GM23338 (cell line): ENCODE data around the gene ANKRD11. TPM values are rescaled to one million over a fixed set of nuclear protein-coding genes. Genes with fewer than 3 reads are reported as not detected.

Experiments
- ATAC-seq: fragments of 200-7000 bp; cut with Tn5 transposase; 3 replicates; pipeline ENCODE4 v1.9.1; 2020
- DNase-seq: peaks from one replicate; pipeline ENCODE4 v3.0.0-alpha.2; 2015; ENCODE audit warnings: low spot score
- H2AFZ ChIP-seq: fragments of 200-600 bp; sonication (generic); 2 replicates; pipeline ENCODE4 v1.8.0; 2016; ENCODE audit warnings: antibody characterized with exemption, mild to moderate bottlenecking, moderate library complexity
- H3F3A ChIP-seq: fragments of 200-600 bp; sonication (generic); replicated peaks from 2 replicates; pipeline ENCODE4 v1.8.0; 2017; ENCODE audit warnings: antibody characterized with exemption, mixed run types, low read depth
- H3K27ac ChIP-seq: fragments of 200-600 bp; sonication (generic); 2 replicates; pipeline ENCODE4 v1.6.1; 2016; ENCODE audit warnings: low read depth
- H3K27me3 ChIP-seq: fragments of 200-600 bp; sonication (generic); 2 replicates; pipeline ENCODE4 v1.8.0; 2016; ENCODE audit warnings: mild to moderate bottlenecking, mixed run types, moderate library complexity; ENCODE audit not compliant: insufficient read depth
- H3K36me3 ChIP-seq: fragments of 200-600 bp; sonication (generic); 2 replicates; pipeline ENCODE4 v1.8.0; 2016; ENCODE audit warnings: mild to moderate bottlenecking; ENCODE audit not compliant: insufficient read depth
- H3K4me1 ChIP-seq: fragments of 200-600 bp; sonication (generic); 2 replicates; pipeline ENCODE4 v1.8.0; 2016; ENCODE audit warnings: mild to moderate bottlenecking, moderate library complexity; ENCODE audit not compliant: insufficient read depth
- H3K4me2 ChIP-seq: fragments of 200-600 bp; sonication (generic); 2 replicates; pipeline ENCODE4 v1.7.1; 2017; ENCODE audit warnings: mixed run types
- H3K4me3 ChIP-seq: fragments of 200-600 bp; sonication (generic); 2 replicates; pipeline ENCODE4 v1.6.1; 2016; ENCODE audit warnings: mixed run types
- H3K79me2 ChIP-seq: fragments of 200-600 bp; sonication (generic); replicated peaks from 2 replicates; pipeline ENCODE4 v1.8.0; 2017; ENCODE audit warnings: mild to moderate bottlenecking; ENCODE audit not compliant: insufficient read depth
- H3K9me2 ChIP-seq: fragments of 200-600 bp; sonication (generic); 2 replicates; pipeline ENCODE4 v1.8.0; 2017; ENCODE audit not compliant: insufficient read depth
- H4K20me1 ChIP-seq: fragments of 200-600 bp; sonication (generic); replicated peaks from 2 replicates; pipeline ENCODE4 v1.8.0; 2017; ENCODE audit warnings: mild to moderate bottlenecking; ENCODE audit not compliant: insufficient read depth
- H3K27ac Mint-ChIP-seq: 2 replicates; pipeline ENCODE4 v1.8.0; 2020; ENCODE audit warnings: inconsistent platforms, mild to moderate bottlenecking, moderate library complexity, mixed read lengths
- H3K27me3 Mint-ChIP-seq: 3 replicates; pipeline ENCODE4 v1.8.0; 2022; ENCODE audit warnings: low read depth, mild to moderate bottlenecking, moderate library complexity, mixed read lengths, inconsistent platforms; ENCODE audit not compliant: insufficient read depth, poor library complexity
- H3K36me3 Mint-ChIP-seq: 3 replicates; pipeline ENCODE4 v1.8.0; 2021; ENCODE audit warnings: low read depth, mild to moderate bottlenecking, inconsistent platforms, moderate library complexity, mixed read lengths
- H3K4me1 Mint-ChIP-seq: 3 replicates; pipeline ENCODE4 v1.8.0; 2020; ENCODE audit warnings: mild to moderate bottlenecking, inconsistent platforms, mixed read lengths
- H3K4me3 Mint-ChIP-seq: 3 replicates; pipeline ENCODE4 v1.8.0; 2021; ENCODE audit warnings: moderate library complexity, mild to moderate bottlenecking, inconsistent platforms, mixed read lengths
- H3K9me3 Mint-ChIP-seq: 3 replicates; pipeline ENCODE4 v1.8.0; 2020; ENCODE audit warnings: moderate library complexity, mild to moderate bottlenecking, inconsistent platforms, mixed read lengths
- CREB1 ChIP-seq: fragments of 250-450 bp; sonication (Bioruptor Pico); IDR thresholded peaks from 2 replicates; pipeline ENCODE4 v1.5.0; 2020; ENCODE audit warnings: low read depth, mild to moderate bottlenecking, moderate library complexity
- CTCF ChIP-seq, 2 experiments: fragments of 200-600 bp in 1 of 2; sonication (generic) in 1 of 2; conservative IDR thresholded peaks; 2 replicates each; pipeline versions ENCODE4 v1.5.1 to v1.6.1; 2016 to 2017; ENCODE audit warnings: antibody characterized with exemption in 2 of 2, low read depth in 2 of 2, mild to moderate bottlenecking in 2 of 2, moderate library complexity in 1 of 2
- EZH2 ChIP-seq: fragments of 200-600 bp; sonication (generic); IDR thresholded peaks from one replicate; pipeline ENCODE4 v1.8.0; 2017; ENCODE audit warnings: antibody characterized with exemption, mild to moderate bottlenecking, low read depth; ENCODE audit not compliant: unreplicated experiment
- EZH2phosphoT487 ChIP-seq: fragments of 200-600 bp; sonication (generic); IDR thresholded peaks from one replicate; pipeline ENCODE4 v1.8.1; 2018; ENCODE audit warnings: antibody characterized with exemption; ENCODE audit not compliant: unreplicated experiment
- NANOG ChIP-seq: IDR thresholded peaks from 2 replicates; pipeline ENCODE4 v1.6.1; 2016; ENCODE audit warnings: antibody characterized with exemption, borderline replicate concordance
- POLR2AphosphoS5 ChIP-seq: IDR thresholded peaks from 2 replicates; pipeline ENCODE4 v1.6.1; 2016; ENCODE audit warnings: antibody characterized with exemption, low read depth
- REST ChIP-seq: IDR thresholded peaks from one replicate; pipeline ENCODE4 v1.6.1; 2018; ENCODE audit warnings: antibody characterized with exemption; ENCODE audit not compliant: unreplicated experiment
- STAT1 ChIP-seq: IDR thresholded peaks from one replicate; pipeline ENCODE4 v1.6.1; 2016; ENCODE audit warnings: antibody characterized with exemption; ENCODE audit not compliant: unreplicated experiment
- ZNF114 ChIP-seq: fragments of 250-450 bp; sonication (Bioruptor Pico); IDR thresholded peaks from 2 replicates; pipeline ENCODE4 v1.5.0; 2020; ENCODE audit warnings: mild to moderate bottlenecking, moderate library complexity
- ZNF331 ChIP-seq: fragments of 250-450 bp; sonication (Bioruptor Pico); IDR thresholded peaks from 2 replicates; pipeline ENCODE4 v1.5.0; 2020; ENCODE audit warnings: low read depth, mild to moderate bottlenecking, moderate library complexity
- polyA plus RNA-seq: library from polyadenylated mRNA; unstranded; fragments of >200 nt; fragmentation: Nextera tagmentation; extraction: Ambion mirVana; gene quantifications from 2 replicates; pipeline ENCODE4 v1.2.1, GENCODE V29; 2016
- total RNA-seq: library from RNA; depleted of rRNA; stranded (reverse); fragments of >200 nt; shearing (Covaris generic); gene quantifications from 2 replicates; pipeline ENCODE4 v1.2.3, GENCODE V29; 2014
- TF ChIP-seq, protein P1 (sequence below): IDR thresholded peaks from 2 replicates; pipeline ENCODE4 v1.6.1; 2016; ENCODE audit warnings: antibody characterized with exemption

ANKRD11 gene
- total and polyA plus RNA-seq, 2 experiments from 2014 or later: 130 to 159 TPM

DNA sequence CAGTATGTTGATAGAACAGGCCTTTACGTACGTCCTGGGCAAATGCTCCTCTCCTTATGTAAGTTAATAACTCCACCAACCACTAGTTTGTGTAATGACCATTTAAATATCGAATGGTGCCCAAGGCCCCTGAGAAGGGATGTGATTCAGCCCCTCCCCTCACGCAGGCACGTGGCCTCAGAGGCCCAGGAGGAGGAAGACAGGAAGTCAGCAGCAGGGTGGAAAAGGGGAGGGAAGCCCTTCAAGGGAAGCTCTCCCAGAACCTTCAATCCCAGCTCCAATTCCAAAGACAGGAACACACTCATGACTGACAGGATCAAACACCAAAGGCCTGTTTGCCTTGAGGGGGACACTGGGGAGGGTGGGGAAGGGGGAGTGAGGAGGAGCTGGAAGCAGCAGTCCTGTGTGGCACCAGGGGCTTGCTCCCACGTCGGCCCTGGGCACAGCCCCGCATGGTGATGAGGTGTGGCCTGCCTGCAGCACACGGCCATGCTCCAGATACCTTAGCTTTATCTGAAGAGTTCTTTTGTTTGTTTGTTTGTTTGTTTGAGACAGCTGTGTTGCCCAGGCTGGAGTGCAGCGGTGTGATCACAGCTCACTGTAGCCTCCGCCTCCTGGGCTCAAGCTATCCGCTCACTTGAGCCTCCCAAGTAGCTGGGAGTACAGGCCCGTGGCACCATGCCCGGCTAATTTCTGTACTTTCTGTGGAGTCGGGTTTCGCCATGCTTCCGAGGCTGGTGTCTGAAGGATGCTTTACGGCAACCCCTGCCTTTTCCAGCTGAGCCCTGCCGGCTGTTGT lies 167.8 kb downstream of the ANKRD11 start:
- peak overlapping the region; percentile 55 for H3K4me3 Mint-ChIP-seq
- Histone ChIP-seq H3K4me3 (no peak overlapping the region; the same call in 1 of the 2 replicates), H4K20me1 (peaks cover 50% of the 10 kb centered on the region), H3F3A (peaks cover 10% of the 10 kb centered on the region; the same call in 1 of the 2 replicates), H3K27me3 (no peaks in the 10 kb centered on the region), H3K36me3 (no peaks in the 10 kb centered on the region), H3K9me2 (no peaks in the 10 kb centered on the region), H3K79me2 (peaks cover 93% of the 10 kb centered on the region), H3K27ac (peak overlapping the region; percentile 90), H2AFZ (no peak overlapping the region), H3K4me2 (peak overlapping the region; percentile 73), H3K4me1 (peaks cover 59% of the 10 kb centered on the region)
- H3K9me3 Mint-ChIP-seq: no peaks in the 10 kb centered on the region; the same call in 2 of the 3 replicates
- H3K4me1 Mint-ChIP-seq: peaks cover 91% of the 10 kb centered on the region
- H3K27me3 Mint-ChIP-seq: peaks cover 48% of the 10 kb centered on the region
- peaks cover 3% of the 10 kb centered on the region; the same call in 1 of the 3 replicates for H3K36me3 Mint-ChIP-seq
- DNase-seq (peak; percentile 87), ATAC-seq (peak; percentile 55)
- TF ChIP-seq STAT1: no peak
- peak overlapping the region; percentile 92 for H3K27ac Mint-ChIP-seq

- Mint-ChIP-seq H3K27me3 (peaks cover 48% of the 10 kb centered on the region), H3K36me3 (peaks cover 8% of the 10 kb centered on the region; the same call in 1 of the 3 replicates), H3K4me1 (peaks cover 93% of the 10 kb centered on the region), H3K4me3 (no peak overlapping the region; the same call in 2 of the 3 replicates), H3K27ac (no peak overlapping the region), H3K9me3 (no peaks in the 10 kb centered on the region)
- peak; percentile 68 for ATAC-seq
- peaks cover 51% of the 10 kb centered on the region for H4K20me1 ChIP-seq
- H3K79me2 ChIP-seq: peaks cover 93% of the 10 kb centered on the region
- H3K27ac ChIP-seq: peak overlapping the region; percentile 72; the same call in 1 of the 2 replicates
- peaks cover 10% of the 10 kb centered on the region; the same call in 1 of the 2 replicates for H3F3A ChIP-seq
- no peaks in the 10 kb centered on the region for H3K27me3 ChIP-seq
- H3K4me3 ChIP-seq: no peak overlapping the region
- H3K4me2 ChIP-seq: peak overlapping the region; percentile 73
- peaks cover 57% of the 10 kb centered on the region for H3K4me1 ChIP-seq
- DNase-seq: peak; percentile 74
- H3K9me2 ChIP-seq: no peaks in the 10 kb centered on the region
- H2AFZ ChIP-seq: no peak overlapping the region
- H3K36me3 ChIP-seq: no peaks in the 10 kb centered on the region
- TF ChIP-seq STAT1 (no peak), CTCF (conservative IDR thresholded peaks at IDR 0.05; ENCODE audit: low read depth in 2 of 2) (no peak), REST (no peak), POLR2AphosphoS5 (no peak), CREB1 (CRISPR knock-in tag) (no peak), ZNF114 (CRISPR knock-in tag) (no peak), EZH2 (no peak), NANOG (no peak), ZNF331 (CRISPR knock-in tag) (no peak), EZH2phosphoT487 (no peak)
- TF ChIP-seq, protein P1, sequence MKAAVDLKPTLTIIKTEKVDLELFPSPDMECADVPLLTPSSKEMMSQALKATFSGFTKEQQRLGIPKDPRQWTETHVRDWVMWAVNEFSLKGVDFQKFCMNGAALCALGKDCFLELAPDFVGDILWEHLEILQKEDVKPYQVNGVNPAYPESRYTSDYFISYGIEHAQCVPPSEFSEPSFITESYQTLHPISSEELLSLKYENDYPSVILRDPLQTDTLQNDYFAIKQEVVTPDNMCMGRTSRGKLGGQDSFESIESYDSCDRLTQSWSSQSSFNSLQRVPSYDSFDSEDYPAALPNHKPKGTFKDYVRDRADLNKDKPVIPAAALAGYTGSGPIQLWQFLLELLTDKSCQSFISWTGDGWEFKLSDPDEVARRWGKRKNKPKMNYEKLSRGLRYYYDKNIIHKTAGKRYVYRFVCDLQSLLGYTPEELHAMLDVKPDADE: no peak
These were observed 169.4 kb downstream of the ANKRD11 start for GRCh38 chr16:89320782-89321501.
